Prostate gland (tissue), 2 donors: ENCODE measurements around the gene PCDH17.

ENCODE experiments used
- POLR2A ChIP-seq: fragments of 450-650 bp; IDR thresholded peaks from one replicate; pipeline ENCODE4 v1.6.1; 2016; ENCODE audit warnings: antibody characterized with exemption, mild to moderate bottlenecking
- TF ChIP-seq, protein P1 (sequence below), 4 experiments: fragments of 200-600 bp in 2 of 4; fragments of 450-650 bp in 2 of 4; sonication (generic) in 2 of 4; IDR thresholded peaks; 1 replicate in 3 of 4; 2 replicates in 1 of 4; pipeline ENCODE4 v1.5.1; 2016 to 2019; ENCODE audit warnings: antibody characterized with exemption in 4 of 4, mild to moderate bottlenecking in 2 of 4, moderate library complexity in 2 of 4

DNA sequence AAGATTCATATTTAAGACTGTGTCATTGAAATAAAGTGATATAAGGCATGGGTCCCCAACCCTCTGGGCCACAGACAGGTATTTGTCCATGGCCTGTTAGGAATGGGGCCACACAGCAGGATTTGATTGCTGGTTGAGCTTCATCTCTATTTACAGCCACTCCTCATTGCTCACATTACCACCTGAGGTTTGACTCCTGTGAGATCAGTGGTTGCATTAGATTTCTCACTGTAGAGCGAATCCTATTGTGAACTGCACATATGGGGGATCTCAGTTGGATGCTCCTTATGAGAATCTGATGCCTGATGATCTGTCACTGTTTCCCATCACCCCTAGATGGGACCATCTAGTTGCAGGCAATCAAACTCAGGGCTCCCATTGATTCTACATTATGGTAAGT lies 132.1 kb downstream of the PCDH17 start:
- TF ChIP-seq, protein P1, sequence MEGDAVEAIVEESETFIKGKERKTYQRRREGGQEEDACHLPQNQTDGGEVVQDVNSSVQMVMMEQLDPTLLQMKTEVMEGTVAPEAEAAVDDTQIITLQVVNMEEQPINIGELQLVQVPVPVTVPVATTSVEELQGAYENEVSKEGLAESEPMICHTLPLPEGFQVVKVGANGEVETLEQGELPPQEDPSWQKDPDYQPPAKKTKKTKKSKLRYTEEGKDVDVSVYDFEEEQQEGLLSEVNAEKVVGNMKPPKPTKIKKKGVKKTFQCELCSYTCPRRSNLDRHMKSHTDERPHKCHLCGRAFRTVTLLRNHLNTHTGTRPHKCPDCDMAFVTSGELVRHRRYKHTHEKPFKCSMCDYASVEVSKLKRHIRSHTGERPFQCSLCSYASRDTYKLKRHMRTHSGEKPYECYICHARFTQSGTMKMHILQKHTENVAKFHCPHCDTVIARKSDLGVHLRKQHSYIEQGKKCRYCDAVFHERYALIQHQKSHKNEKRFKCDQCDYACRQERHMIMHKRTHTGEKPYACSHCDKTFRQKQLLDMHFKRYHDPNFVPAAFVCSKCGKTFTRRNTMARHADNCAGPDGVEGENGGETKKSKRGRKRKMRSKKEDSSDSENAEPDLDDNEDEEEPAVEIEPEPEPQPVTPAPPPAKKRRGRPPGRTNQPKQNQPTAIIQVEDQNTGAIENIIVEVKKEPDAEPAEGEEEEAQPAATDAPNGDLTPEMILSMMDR (IDR thresholded peaks at IDR 0.05): no peak
- no peak for TF ChIP-seq POLR2A
